ENCODE results near the gene SLIT1.

SLIT1 gene

GRCh38 chr10:97101166-97101940 is 84.4 kb downstream of the SLIT1 start:
- H3K4me3 ChIP-seq (ENCODE audit: low read depth, low read length): no peak overlapping the region
- no peak for TF ChIP-seq CTCF (IDR thresholded peaks at IDR 0.05; ENCODE audit: low read depth, low read length, missing control alignments)
- in situ Hi-C loops (cut with HindIII; ENCODE audit: low sequenced_read_pairs): no loop called here
- DNase-seq (ENCODE audit: low read depth): no peak

GRCh38 chr10:97100657-97101056 is 85.1 kb downstream of the SLIT1 start:
- no peak for TF ChIP-seq CTCF (IDR thresholded peaks at IDR 0.05; ENCODE audit: low read depth, low read length, missing control alignments)
- no peak for DNase-seq (ENCODE audit: low read depth)
- in situ Hi-C loops (cut with HindIII; ENCODE audit: low sequenced_read_pairs): no loop called here
- H3K4me3 ChIP-seq (ENCODE audit: low read depth, low read length): no peak overlapping the region

GRCh38 chr10:97099868-97100267 is 85.9 kb downstream of the SLIT1 start:
- no peak overlapping the region for H3K4me3 ChIP-seq (ENCODE audit: low read depth, low read length)
- in situ Hi-C loops (cut with HindIII; ENCODE audit: low sequenced_read_pairs): no loop called here
- TF ChIP-seq CTCF (IDR thresholded peaks at IDR 0.05; ENCODE audit: low read depth, low read length, missing control alignments): no peak
- DNase-seq (ENCODE audit: low read depth): no peak

- TF ChIP-seq CTCF (IDR thresholded peaks at IDR 0.05; ENCODE audit: low read depth, low read length, missing control alignments): no peak
- in situ Hi-C loops (cut with HindIII; ENCODE audit: low sequenced_read_pairs): no loop called here
- DNase-seq (ENCODE audit: low read depth): no peak
- no peak overlapping the region for H3K4me3 ChIP-seq (ENCODE audit: low read depth, low read length)
Measured at GRCh38 chr10:97099089-97099488, 86.7 kb downstream of the SLIT1 start.

- no peak overlapping the region for H3K4me3 ChIP-seq (ENCODE audit: low read depth, low read length)
- DNase-seq (ENCODE audit: low read depth): no peak
- TF ChIP-seq CTCF (IDR thresholded peaks at IDR 0.05; ENCODE audit: low read depth, low read length, missing control alignments): no peak
- in situ Hi-C loops (cut with HindIII; ENCODE audit: low sequenced_read_pairs): no loop called here
Measured at GRCh38 chr10:97097084-97097433, 88.7 kb downstream of the SLIT1 start.

GRCh38 chr10:97096261-97097083 is 89.3 kb downstream of the SLIT1 start:
- in situ Hi-C loops (cut with HindIII; ENCODE audit: low sequenced_read_pairs): no loop called here
- no peak for TF ChIP-seq CTCF (IDR thresholded peaks at IDR 0.05; ENCODE audit: low read depth, low read length, missing control alignments)
- no peak for DNase-seq (ENCODE audit: low read depth)
- no peak overlapping the region for H3K4me3 ChIP-seq (ENCODE audit: low read depth, low read length)
